ENCODE results near the gene LAGE3.

DNA sequence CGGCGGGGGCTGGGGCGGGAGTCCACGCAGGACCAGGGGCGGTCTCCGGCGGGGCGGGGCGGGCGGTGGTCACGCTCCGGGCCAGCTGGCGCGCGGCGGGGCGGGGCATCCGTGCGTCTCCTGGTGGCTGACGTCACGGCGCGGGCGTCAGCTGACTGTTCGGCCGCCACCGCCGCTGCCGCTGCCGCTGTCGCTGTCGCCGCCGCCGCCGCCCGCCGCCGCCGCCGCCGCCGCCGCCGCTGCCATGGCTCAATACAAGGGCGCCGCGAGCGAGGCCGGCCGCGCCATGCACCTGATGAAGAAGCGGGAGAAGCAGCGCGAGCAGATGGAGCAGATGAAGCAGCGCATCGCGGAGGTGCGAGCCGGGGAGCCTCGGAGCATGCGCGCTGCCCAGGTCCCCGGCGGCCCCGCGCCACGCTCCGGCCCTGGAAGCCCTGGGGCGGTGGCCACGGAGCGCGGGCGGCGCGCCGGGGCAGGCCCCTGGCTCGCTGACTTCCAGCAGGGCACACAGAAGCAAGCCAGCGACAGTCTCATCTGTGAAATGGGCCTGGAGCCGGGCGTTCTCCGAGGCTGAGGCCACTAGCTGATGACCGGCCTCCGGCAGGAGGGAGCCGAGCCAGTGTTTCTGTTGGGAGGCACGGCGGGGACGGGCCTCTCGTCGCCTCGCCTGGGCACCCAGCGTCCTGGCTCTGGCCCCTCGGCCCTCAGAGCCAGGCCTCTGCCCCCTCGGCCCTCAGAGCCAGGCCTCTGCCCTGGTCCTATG lies 34.9 kb downstream of the LAGE3 start, which contains the start of gene FAM50A:
- TF ChIP-seq, protein P1, sequence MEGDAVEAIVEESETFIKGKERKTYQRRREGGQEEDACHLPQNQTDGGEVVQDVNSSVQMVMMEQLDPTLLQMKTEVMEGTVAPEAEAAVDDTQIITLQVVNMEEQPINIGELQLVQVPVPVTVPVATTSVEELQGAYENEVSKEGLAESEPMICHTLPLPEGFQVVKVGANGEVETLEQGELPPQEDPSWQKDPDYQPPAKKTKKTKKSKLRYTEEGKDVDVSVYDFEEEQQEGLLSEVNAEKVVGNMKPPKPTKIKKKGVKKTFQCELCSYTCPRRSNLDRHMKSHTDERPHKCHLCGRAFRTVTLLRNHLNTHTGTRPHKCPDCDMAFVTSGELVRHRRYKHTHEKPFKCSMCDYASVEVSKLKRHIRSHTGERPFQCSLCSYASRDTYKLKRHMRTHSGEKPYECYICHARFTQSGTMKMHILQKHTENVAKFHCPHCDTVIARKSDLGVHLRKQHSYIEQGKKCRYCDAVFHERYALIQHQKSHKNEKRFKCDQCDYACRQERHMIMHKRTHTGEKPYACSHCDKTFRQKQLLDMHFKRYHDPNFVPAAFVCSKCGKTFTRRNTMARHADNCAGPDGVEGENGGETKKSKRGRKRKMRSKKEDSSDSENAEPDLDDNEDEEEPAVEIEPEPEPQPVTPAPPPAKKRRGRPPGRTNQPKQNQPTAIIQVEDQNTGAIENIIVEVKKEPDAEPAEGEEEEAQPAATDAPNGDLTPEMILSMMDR (IDR thresholded peaks at IDR 0.05; ENCODE audit: control extremely low read depth in 1 of 3, insufficient read depth in 1 of 3, low read depth in 1 of 3, low read length in 3 of 3), result no peak
- TF ChIP-seq KDM1A (IDR thresholded peaks at IDR 0.05; ENCODE audit: borderline replicate concordance, low read length) (no peak), CBX8 (IDR thresholded peaks at IDR 0.05; ENCODE audit: borderline replicate concordance, low read depth, low read length) (no peak), JUND (IDR thresholded peaks at IDR 0.05; ENCODE audit: low read length) (no peak), YY1 (IDR thresholded peaks at IDR 0.05; ENCODE audit: low read depth, low read length) (no peak), SRF (IDR thresholded peaks at IDR 0.05; ENCODE audit: low read depth, low read length) (no peak)
- TF ChIP-seq, protein P2, sequence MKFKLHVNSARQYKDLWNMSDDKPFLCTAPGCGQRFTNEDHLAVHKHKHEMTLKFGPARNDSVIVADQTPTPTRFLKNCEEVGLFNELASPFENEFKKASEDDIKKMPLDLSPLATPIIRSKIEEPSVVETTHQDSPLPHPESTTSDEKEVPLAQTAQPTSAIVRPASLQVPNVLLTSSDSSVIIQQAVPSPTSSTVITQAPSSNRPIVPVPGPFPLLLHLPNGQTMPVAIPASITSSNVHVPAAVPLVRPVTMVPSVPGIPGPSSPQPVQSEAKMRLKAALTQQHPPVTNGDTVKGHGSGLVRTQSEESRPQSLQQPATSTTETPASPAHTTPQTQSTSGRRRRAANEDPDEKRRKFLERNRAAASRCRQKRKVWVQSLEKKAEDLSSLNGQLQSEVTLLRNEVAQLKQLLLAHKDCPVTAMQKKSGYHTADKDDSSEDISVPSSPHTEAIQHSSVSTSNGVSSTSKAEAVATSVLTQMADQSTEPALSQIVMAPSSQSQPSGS (IDR thresholded peaks at IDR 0.05; ENCODE audit: low read length), result no peak
- TF ChIP-seq, protein P3, sequence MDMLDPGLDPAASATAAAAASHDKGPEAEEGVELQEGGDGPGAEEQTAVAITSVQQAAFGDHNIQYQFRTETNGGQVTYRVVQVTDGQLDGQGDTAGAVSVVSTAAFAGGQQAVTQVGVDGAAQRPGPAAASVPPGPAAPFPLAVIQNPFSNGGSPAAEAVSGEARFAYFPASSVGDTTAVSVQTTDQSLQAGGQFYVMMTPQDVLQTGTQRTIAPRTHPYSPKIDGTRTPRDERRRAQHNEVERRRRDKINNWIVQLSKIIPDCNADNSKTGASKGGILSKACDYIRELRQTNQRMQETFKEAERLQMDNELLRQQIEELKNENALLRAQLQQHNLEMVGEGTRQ (IDR thresholded peaks at IDR 0.05; ENCODE audit: low read length), result no peak
